ENCODE results near the gene LAGE3.
"Not testable (repeated sequence)": the region's sequence is repeated elsewhere in the genome, so short reads cannot be mapped to it uniquely, and the experiment has no call there.

The LAGE3 gene

GRCh38 chrX:154501423-154501822, 22.3 kb upstream of the LAGE3 start:
- DNase-seq = not testable (repeated sequence)

GRCh38 chrX:154496591-154497137, 17.6 kb upstream of the LAGE3 start:
- not testable (repeated sequence) for DNase-seq

DNA sequence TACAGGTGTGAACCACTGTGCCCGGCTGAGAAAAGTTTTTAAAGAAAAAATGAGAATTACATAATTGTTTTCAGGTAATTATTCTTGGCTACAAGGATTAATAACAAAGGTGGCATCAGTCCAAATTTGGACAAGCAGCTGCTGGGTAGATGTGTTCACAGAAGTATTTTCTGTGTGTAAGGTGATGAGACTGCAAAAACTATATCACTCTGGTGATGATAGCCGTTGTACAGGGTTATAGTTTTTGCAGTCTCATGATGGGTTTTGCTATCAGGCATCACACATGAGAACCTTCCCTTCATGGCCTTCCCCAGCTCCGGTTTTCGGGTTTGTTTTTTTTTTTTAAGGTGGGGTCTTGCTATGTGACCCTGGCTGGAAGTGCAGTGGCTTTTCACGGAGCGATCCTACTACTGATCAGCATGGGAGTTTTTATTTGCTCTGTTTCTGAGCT, 16.4 kb upstream of the LAGE3 start:
- no peak for DNase-seq

GRCh38 chrX:154494715-154495114, 15.6 kb upstream of the LAGE3 start:
- no peak for DNase-seq

GRCh38 chrX:154490414-154491083, 11.5 kb upstream of the LAGE3 start, which contains the start of gene SLC10A3:
SLC10A3 (minus strand) TSS chrX:154490629; CDS start chrX:154488940, 1,689 bp downstream.
- peak; percentile 82 for DNase-seq

DNA sequence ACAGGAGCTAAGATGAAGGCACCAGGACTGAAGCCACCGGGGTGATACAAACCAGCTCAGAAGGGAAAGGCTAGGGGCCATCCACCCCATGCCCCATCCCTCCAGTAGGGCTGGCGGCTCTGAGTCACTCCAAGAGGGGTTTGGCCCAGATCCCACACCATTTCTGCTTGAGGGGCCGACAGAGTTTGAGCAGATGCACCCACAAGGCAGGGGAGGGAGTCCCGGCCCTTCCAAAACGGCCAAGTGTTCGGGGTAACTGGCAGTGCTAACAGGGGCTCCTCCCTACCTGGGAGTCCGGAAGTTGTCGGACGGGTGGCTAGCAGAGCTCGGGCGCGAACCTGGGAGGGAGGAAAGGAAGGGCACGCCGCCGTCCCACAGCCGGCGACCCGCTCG, 10.9 kb upstream of the LAGE3 start:
- DNase-seq = no peak

DNA sequence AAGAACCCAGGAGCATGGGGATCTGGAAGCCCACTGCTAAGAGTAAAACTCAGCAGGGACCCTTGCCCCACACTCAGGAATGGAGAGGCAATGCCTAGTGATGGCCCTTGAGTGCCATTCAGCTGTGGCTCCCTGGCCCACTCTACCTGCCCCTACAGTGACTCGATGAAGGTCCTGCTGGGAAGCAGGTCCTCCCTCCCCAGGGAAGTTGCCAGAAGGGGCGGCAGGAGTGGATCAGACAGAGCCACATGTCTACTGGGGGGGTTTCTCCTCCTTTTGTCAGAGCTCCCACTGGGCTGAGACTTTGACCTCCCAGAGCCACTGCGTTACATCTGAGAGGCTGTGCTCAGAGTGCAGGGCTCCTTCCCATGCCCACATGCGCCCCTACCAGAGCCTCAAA, 10.1 kb upstream of the LAGE3 start:
- DNase-seq = no peak

DNA sequence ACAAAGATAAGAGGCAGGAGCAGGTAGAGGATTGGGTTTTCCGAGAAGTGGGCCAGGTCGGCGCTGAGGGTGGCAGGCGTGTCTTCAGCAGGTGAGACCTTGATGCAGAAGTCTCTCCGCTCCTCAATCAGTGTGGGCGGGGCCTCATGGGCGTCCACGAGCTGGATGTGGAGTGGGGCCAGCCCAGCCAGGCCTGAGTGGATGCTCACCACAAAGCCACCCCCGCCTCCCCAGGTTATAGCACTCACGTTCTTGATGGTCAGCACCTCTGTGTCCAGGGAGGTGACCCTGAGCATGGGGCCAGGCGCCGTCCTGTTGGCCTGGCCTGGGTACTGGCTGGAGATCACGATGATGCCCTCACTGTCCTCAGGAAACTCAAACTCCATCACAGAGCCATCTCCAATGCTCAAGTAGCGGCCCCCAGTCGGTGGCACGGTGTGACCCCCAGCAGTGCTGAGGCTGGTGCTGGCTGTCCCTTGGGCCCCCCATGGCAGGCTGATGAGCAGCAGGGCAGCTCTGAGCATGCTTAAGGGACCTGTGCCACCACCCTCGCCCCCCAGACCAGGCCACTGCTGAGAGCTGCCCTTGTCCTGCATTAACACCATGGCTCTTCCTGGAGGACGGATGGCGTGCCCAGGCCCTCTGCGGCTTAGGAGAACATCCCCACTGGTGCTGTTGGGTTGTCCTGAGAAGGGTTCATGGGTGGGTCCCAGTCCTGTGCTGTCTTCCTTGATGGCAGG, 9.4 kb upstream of the LAGE3 start:
- DNase-seq = no peak

DNA sequence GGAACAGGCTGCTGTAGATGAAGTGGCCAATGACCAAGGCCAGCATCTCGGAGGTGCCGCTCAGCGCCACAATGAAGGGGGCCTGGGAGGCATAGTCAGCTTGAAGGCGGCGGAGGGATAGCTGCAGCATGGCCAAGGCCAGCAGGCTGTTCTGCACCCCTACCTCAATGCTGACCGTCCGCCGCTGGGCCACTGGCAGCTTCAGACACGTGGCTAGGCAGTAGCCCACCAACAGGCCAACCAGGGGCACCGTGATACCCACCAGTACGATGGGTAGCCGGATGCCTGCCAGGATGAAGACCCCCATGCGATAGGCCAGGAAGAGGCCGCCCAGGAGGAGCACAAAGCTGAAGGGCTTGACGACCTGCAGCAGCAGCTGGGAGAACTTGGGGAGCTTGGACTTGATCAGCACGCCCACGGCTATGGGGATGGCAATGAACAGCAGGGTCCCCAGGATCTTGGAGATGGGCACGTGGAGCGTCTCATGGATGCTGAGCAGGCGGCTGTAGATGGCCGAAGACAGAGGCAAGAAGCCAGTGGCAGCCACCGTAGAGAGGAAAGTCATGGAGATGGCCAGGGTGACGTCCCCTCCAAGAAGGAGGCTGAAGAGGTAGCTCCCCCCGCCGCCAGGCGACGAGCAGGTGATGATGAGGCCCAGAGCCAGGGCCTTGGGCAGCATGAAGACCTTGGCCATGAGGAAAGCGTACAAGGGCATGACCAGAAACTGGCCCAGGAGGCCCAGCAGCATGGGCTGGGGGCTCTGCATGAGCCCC, 8.6 kb upstream of the LAGE3 start:
- DNase-seq = no peak

- peak; percentile 22 for DNase-seq
These were observed 7.5 kb upstream of the LAGE3 start, which contains the start of gene UBL4A for GRCh38 chrX:154486396-154487207. UBL4A (minus strand) TSS chrX:154486615; CDS start chrX:154486584, 31 bp downstream.

DNA sequence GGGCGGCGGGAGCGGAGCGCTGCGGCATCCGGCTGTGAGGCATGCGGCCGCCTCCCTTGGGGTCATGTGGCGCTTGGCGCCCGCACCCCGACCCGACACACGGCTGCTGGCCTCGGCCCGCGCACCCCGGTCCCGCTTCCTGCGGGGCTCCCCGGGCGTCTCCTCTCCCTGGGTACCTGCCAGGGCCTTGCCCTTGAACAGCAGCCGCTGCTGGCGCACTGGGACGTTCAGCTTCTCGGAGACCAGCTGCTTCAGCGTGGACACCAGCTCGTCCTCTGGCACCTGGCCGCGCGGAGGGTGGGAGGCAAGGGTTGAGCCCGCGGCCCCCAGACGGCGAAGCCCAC, 6.9 kb upstream of the LAGE3 start:
- DNase-seq = no peak

GRCh38 chrX:154485150-154486051, 6.3 kb upstream of the LAGE3 start:
- DNase-seq = no peak

GRCh38 chrX:154484255-154485149, 5.4 kb upstream of the LAGE3 start:
- no peak for DNase-seq

GRCh38 chrX:154483325-154483724, 4.2 kb upstream of the LAGE3 start:
- no peak for DNase-seq

DNA sequence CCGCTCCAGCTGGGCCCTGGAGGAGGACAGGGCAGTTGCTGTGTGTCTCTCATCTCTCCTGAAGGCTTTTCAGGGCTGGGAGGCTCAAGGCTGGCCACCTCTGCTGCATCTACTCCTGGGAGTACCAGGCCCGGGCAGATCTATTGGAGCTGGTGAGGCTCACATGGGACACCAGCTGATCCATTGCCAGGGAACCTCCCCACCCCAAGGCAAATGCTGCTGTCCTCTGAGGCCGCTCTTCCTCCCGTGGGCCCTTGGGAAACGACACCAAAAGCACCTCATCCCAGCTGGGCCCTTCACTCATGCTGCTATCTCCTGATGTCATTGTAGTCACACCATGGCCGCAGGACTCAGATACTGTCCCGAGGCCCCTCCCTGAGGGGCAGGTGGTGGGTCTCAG, 3.7 kb upstream of the LAGE3 start:
- no peak for DNase-seq

GRCh38 chrX:154481911-154482601, 3.0 kb upstream of the LAGE3 start:
- no peak for DNase-seq

DNA sequence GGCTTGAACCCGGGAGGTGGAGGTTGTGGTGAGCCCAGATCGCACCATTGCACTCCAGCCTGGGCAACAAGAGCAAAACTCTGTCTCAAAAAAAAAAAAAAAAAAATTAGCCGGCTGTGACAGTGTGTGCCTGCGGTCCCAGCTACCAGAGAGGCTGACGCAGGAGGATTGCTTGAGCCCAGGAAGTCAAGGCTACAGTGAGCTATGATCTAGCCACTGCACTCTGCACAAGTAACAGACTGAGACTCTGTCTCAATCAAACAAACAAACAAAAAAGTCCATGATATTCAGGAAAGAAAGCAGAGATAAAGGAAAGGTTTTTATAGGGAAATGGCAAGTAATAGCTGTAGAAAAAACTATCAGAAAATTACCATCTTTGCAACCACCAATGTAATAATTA, 2.1 kb upstream of the LAGE3 start:
- no peak for DNase-seq

GRCh38 chrX:154477891-154478477, 1.1 kb downstream of the LAGE3 start:
- no peak for DNase-seq

- DNase-seq = no peak
These were observed 2.3 kb downstream of the LAGE3 start for GRCh38 chrX:154476821-154477220.
